Activated T-helper 1 cell treated with anti-CD3 and anti-CD28 coated beads, Interleukin-2, amount 50 U/mL, for 16 hours (primary cell): ENCODE measurements around the gene DSCAM.

ENCODE experiments used
- DNase-seq, 2 donors: peaks; one replicate each; pipeline ENCODE4 v3.0.0-alpha.2; 2020; ENCODE audit warnings: low read depth in 1 of 2, low spot score in 1 of 2

DSCAM gene

DNA sequence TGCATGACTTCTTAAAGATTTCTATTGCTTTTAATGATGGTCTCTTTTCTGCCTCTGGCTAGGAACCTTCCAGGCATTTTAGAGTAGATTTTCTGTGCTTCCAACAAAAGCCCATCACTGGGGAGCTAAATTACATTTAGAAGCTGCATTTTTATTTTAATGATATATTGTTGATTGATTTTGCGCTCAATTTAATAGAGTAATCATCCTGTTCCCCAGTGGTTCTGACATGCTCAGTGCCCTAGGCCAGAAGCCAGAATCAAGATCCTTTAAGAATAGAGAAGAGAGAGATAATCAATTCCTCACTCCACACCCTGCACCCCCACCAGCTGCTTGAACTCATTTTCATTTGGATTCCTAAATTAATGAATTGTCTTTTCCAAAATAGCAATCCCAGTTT lies 881.9 kb downstream of the DSCAM start:
- DNase-seq: no peak

DNA sequence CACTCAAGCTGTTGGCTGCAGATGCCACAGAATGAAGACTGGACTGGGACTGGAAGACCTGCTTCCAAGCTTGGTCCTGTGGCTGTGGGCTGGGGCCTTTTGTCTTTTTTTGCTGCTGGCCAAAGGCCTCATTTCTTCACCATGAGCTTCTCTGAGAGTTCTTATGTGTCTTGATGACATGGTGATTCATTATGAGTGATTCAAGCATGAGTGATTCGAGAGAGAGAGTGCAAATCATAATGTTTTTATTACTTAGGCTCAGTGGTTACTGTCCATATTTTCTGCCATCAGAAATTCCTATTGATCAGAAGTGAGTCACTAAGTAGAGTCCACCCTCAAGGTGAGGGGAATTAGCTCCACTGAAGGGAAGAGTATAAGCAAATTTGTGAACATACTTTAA lies 885.7 kb downstream of the DSCAM start:
- no peak for DNase-seq
